ENCODE data around the gene BRD3OS. TPM values are rescaled to one million over a fixed set of nuclear protein-coding genes. Genes with fewer than 3 reads are reported as not detected.

BRD3OS gene
- total and polyA plus RNA-seq, 2 donors (not counting 1 experiment from before 2014, with no cell fraction given) = 12.4 to 19.4 TPM

GRCh38 chr9:134003237-134003636 lies 22.0 kb upstream of the BRD3OS start:
- Histone ChIP-seq H3K9ac (ENCODE audit: insufficient read depth, low read length) (no peak overlapping the region), H3K27ac (ENCODE audit: insufficient read depth, low read length) (no peak overlapping the region), H3K36me3 (ENCODE audit: control insufficient read depth, insufficient read depth, low read length) (no peaks in the 10 kb centered on the region), H3K79me2 (ENCODE audit: control insufficient read depth, insufficient read depth, low read length) (no peaks in the 10 kb centered on the region), H3K4me3 (replicated peaks in 1 of 4; ENCODE audit: control extremely low read depth in 1 of 4, insufficient read depth in 1 of 4, low read depth in 3 of 4, low read length in 4 of 4) (no peak overlapping the region), H3K27me3 (ENCODE audit: control insufficient read depth, insufficient read depth, low read length) (no peaks in the 10 kb centered on the region), H2AFZ (ENCODE audit: low read length) (no peak overlapping the region), H3K4me1 (ENCODE audit: control insufficient read depth, extremely low read depth, insufficient read depth, low read length) (no peaks in the 10 kb centered on the region), H3K9me3 (ENCODE audit: control insufficient read depth, insufficient read depth, low read depth, low read length) (no peaks in the 10 kb centered on the region), H3K4me2 (ENCODE audit: extremely low read depth, insufficient read depth, low read length) (no peak overlapping the region), H4K20me1 (ENCODE audit: control insufficient read depth, extremely low read depth, insufficient read depth, low read length) (no peaks in the 10 kb centered on the region)
- TF ChIP-seq EZH2 (IDR thresholded peaks at IDR 0.05; ENCODE audit: low read length, missing control alignments) (no peak), CTCF (conservative IDR thresholded peaks at IDR 0.05 in 1 of 2, IDR thresholded peaks at IDR 0.05 in 1 of 2; ENCODE audit: low read depth in 1 of 2, low read length in 2 of 2) (no peak)
- DNase-seq (ENCODE audit: low read depth in 2 of 2) = no peak

- no peak overlapping the region for H3K4me2 ChIP-seq (ENCODE audit: extremely low read depth, insufficient read depth, low read length)
- no peaks in the 10 kb centered on the region for H3K36me3 ChIP-seq (ENCODE audit: control insufficient read depth, insufficient read depth, low read length)
- H3K4me1 ChIP-seq (ENCODE audit: control insufficient read depth, extremely low read depth, insufficient read depth, low read length) = no peaks in the 10 kb centered on the region
- H3K27me3 ChIP-seq (ENCODE audit: control insufficient read depth, insufficient read depth, low read length) = no peaks in the 10 kb centered on the region
- DNase-seq (ENCODE audit: low read depth in 2 of 2) = no peak
- no peak overlapping the region for H2AFZ ChIP-seq (ENCODE audit: low read length)
- H4K20me1 ChIP-seq (ENCODE audit: control insufficient read depth, extremely low read depth, insufficient read depth, low read length) = no peaks in the 10 kb centered on the region
- no peak for TF ChIP-seq CTCF (conservative IDR thresholded peaks at IDR 0.05 in 1 of 2, IDR thresholded peaks at IDR 0.05 in 1 of 2; ENCODE audit: low read depth in 1 of 2, low read length in 2 of 2)
- no peak for TF ChIP-seq EZH2 (IDR thresholded peaks at IDR 0.05; ENCODE audit: low read length, missing control alignments)
- H3K9ac ChIP-seq (ENCODE audit: insufficient read depth, low read length) = no peak overlapping the region
- H3K9me3 ChIP-seq (ENCODE audit: control insufficient read depth, insufficient read depth, low read depth, low read length) = no peaks in the 10 kb centered on the region
- H3K79me2 ChIP-seq (ENCODE audit: control insufficient read depth, insufficient read depth, low read length) = no peaks in the 10 kb centered on the region
- H3K27ac ChIP-seq (ENCODE audit: insufficient read depth, low read length) = no peak overlapping the region
- no peak overlapping the region for H3K4me3 ChIP-seq (replicated peaks in 1 of 4; ENCODE audit: control extremely low read depth in 1 of 4, insufficient read depth in 1 of 4, low read depth in 3 of 4, low read length in 4 of 4)
These were observed 21.0 kb upstream of the BRD3OS start for GRCh38 chr9:134004131-134004873.

DNA sequence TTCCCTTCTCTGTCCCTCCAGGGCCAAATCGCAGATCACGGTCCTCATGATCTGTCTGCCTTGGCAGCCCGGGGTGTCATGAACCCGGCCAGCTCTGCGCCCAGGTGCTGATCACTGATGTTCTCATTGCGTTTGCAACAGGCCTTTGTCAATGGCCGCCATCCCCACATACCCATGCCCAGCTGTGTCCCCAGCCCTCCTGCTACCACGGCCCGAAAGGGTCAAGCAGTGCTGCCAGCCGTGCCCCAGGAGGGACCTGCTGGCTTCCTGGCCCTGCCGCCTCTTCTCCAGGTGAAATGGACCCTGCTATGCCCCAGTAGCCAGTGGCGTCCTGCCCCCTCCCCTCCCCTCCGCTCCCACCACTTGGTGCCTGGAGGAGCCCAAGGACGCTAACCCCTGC lies 20.4 kb upstream of the BRD3OS start:
- H3K27ac ChIP-seq (ENCODE audit: insufficient read depth, low read length) = no peak overlapping the region
- H4K20me1 ChIP-seq (ENCODE audit: control insufficient read depth, extremely low read depth, insufficient read depth, low read length) = no peaks in the 10 kb centered on the region
- no peak overlapping the region for H2AFZ ChIP-seq (ENCODE audit: low read length)
- H3K4me2 ChIP-seq (ENCODE audit: extremely low read depth, insufficient read depth, low read length) = no peak overlapping the region
- no peak for DNase-seq (ENCODE audit: low read depth in 2 of 2)
- H3K9me3 ChIP-seq (ENCODE audit: control insufficient read depth, insufficient read depth, low read depth, low read length) = no peaks in the 10 kb centered on the region
- no peaks in the 10 kb centered on the region for H3K27me3 ChIP-seq (ENCODE audit: control insufficient read depth, insufficient read depth, low read length)
- H3K9ac ChIP-seq (ENCODE audit: insufficient read depth, low read length) = no peak overlapping the region
- H3K36me3 ChIP-seq (ENCODE audit: control insufficient read depth, insufficient read depth, low read length) = no peaks in the 10 kb centered on the region
- no peaks in the 10 kb centered on the region for H3K79me2 ChIP-seq (ENCODE audit: control insufficient read depth, insufficient read depth, low read length)
- H3K4me1 ChIP-seq (ENCODE audit: control insufficient read depth, extremely low read depth, insufficient read depth, low read length) = no peaks in the 10 kb centered on the region
- H3K4me3 ChIP-seq (replicated peaks in 1 of 4; ENCODE audit: control extremely low read depth in 1 of 4, insufficient read depth in 1 of 4, low read depth in 3 of 4, low read length in 4 of 4) = no peak overlapping the region
- TF ChIP-seq CTCF (conservative IDR thresholded peaks at IDR 0.05 in 1 of 2, IDR thresholded peaks at IDR 0.05 in 1 of 2; ENCODE audit: low read depth in 1 of 2, low read length in 2 of 2) (no peak), EZH2 (IDR thresholded peaks at IDR 0.05; ENCODE audit: low read length, missing control alignments) (no peak)
